Measurements from ENCODE around the gene ITPR3. TPM values are rescaled to one million over a fixed set of nuclear protein-coding genes. Genes with fewer than 3 reads are reported as not detected.

Gene ITPR3
- total and polyA plus RNA-seq, 2 of the 13 experiments (the other 11 are each of a cell fraction or from before 2014, with no cell fraction given): 3.8 to 21.4 TPM

- TF ChIP-seq GRHL1 (CRISPR knock-in tag; conservative IDR thresholded peaks at IDR 0.05): no peak
Observed at GRCh38 chr6:33592595-33593413, 28.3 kb upstream of the ITPR3 start (continued).

GRCh38 chr6:33593414-33593727 lies 27.8 kb upstream of the ITPR3 start:
- FAIRE-seq (no peak), DNase-seq (ENCODE audit: low spot score) (no peak), ATAC-seq (no peak)
- POLR2A ChIA-PET: interaction anchor here (3.9 kb wide), 1 partner anchor 19 kb away, joined by 37 read pairs; no protein-coding TSS in a partner anchor
- H3K4me1 ChIP-seq (ENCODE audit: insufficient read depth, low read length): peaks cover 59% of the 10 kb centered on the region
- no peaks in the 10 kb centered on the region for H4K20me1 ChIP-seq (ENCODE audit: insufficient read depth, low read length)
- intact Hi-C loops (cut with micrococcal nuclease; ENCODE audit: unreplicated experiment) (no loop called here), in situ Hi-C loops (cut with HindIII; ENCODE audit: extremely low pct_ligation_motif_present, low pct_unique_long_range_greater_than_20kb) (no loop called here)
- H3K9me3 ChIP-seq (ENCODE audit: low read length): no peaks in the 10 kb centered on the region
- no TSS peak for BruUV-seq (replicated peaks)
- CTCF ChIA-PET (ENCODE audit: low intra/inter-chr PET ratio, low total read pairs): no interaction called here
- H3K9ac ChIP-seq (ENCODE audit: insufficient read depth, low read depth, low read length): no peak overlapping the region
- no peaks in the 10 kb centered on the region for H3K36me3 ChIP-seq (replicated peaks in 1 of 2; ENCODE audit: control insufficient read depth in 1 of 2, insufficient read depth in 2 of 2, low read length in 2 of 2)
- 84% methylated on average over 4 of the region's 4 CpGs for WGBS (ENCODE audit: low lambda C conversion rate)
- H3K4me2 ChIP-seq (ENCODE audit: low read depth, low read length): no peak overlapping the region
- no peak overlapping the region for H2AFZ ChIP-seq (ENCODE audit: low read length)
- no peak overlapping the region for H3K27ac ChIP-seq (ENCODE audit: extremely low read length, insufficient read depth, low read length)
- H3K27me3 ChIP-seq (ENCODE audit: control insufficient read depth in 1 of 2, insufficient read depth in 2 of 2, low read length in 2 of 2): no peaks in the 10 kb centered on the region; a peak in 1 of 5 replicates
- H3K79me2 ChIP-seq (ENCODE audit: insufficient read depth, low read length): no peaks in the 10 kb centered on the region
- H3K4me3 ChIP-seq (replicated peaks in 1 of 3; ENCODE audit: insufficient read depth in 1 of 3, low read depth in 2 of 3, low read length in 3 of 3): no peak overlapping the region
- TF ChIP-seq GATA4 (IDR thresholded peaks at IDR 0.05; ENCODE audit: borderline replicate concordance, low read depth) (no peak), ZHX2 (IDR thresholded peaks at IDR 0.05; ENCODE audit: low read depth) (no peak), ZHX2 (CRISPR knock-in tag; IDR thresholded peaks at IDR 0.05; ENCODE audit: borderline replicate concordance) (no peak), PHF20 (CRISPR knock-in tag; IDR thresholded peaks at IDR 0.05) (no peak), NFIB (CRISPR knock-in tag; IDR thresholded peaks at IDR 0.05; ENCODE audit: borderline replicate concordance) (no peak), PBX2 (CRISPR knock-in tag; IDR thresholded peaks at IDR 0.05) (no peak), ZNF878 (CRISPR knock-in tag; IDR thresholded peaks at IDR 0.05) (no peak), EEA1 (CRISPR knock-in tag; IDR thresholded peaks at IDR 0.05; ENCODE audit: borderline replicate concordance) (no peak), CENPX (CRISPR knock-in tag; IDR thresholded peaks at IDR 0.05) (no peak), ZNF282 (IDR thresholded peaks at IDR 0.05; ENCODE audit: partially characterized antibody) (no peak), ZSCAN30 (CRISPR knock-in tag; IDR thresholded peaks at IDR 0.05) (no peak)

Data from HepG2 (cell line).